AG04450 (cell line): ENCODE data around the gene RFPL2. TPM values are rescaled to one million over a fixed set of nuclear protein-coding genes. Genes with fewer than 3 reads are reported as not detected.
A peak's percentile ranks its signal among the peaks of the same experiment; 100 is the strongest.
"Not testable (repeated sequence)": the region's sequence is repeated elsewhere in the genome, so short reads cannot be mapped to it uniquely, and the experiment has no call there.

Experiments used
- CTCF ChIA-PET: fragments of 300-600, 350-600 bp; formaldehyde crosslinking; extraction: SDS; loops from one replicate; lab custom pipeline; 2022; ENCODE audit warnings: antibody characterized with exemption, inconsistent platforms; lab: Charles Lee
- POLR2A ChIA-PET: fragments of 350-600 bp; formaldehyde crosslinking; extraction: SDS; loops from one replicate; lab custom pipeline; 2021; ENCODE audit warnings: antibody characterized with exemption, inconsistent platforms; lab: Yijun Ruan, JAX
- DNase-seq: peaks from one replicate; pipeline ENCODE4 v3.0.0-alpha.2; 2011; ENCODE audit warnings: low read depth, low spot score
- H3K27ac ChIP-seq: one replicate; pipeline ENCODE4 v1.5.1; 2012; ENCODE audit warnings: low read depth, low read length, control low read depth
- H3K27me3 ChIP-seq: one replicate; pipeline ENCODE4 v1.6.0; 2012; ENCODE audit warnings: low read length; ENCODE audit not compliant: control insufficient read depth, insufficient read depth
- H3K4me3 ChIP-seq: 2 replicates; pipeline ENCODE4 v1.5.1; 2011; ENCODE audit warnings: mild to moderate bottlenecking, low read depth, low read length, control low read depth
- H3K9me3 ChIP-seq: 2 replicates; pipeline ENCODE4 v1.5.1; 2012; ENCODE audit warnings: low read length; ENCODE audit not compliant: control insufficient read depth, insufficient read depth
- CTCF ChIP-seq: IDR thresholded peaks from 2 replicates; pipeline ENCODE4 v1.5.1; 2011; ENCODE audit warnings: low read depth, low read length, control low read depth, inconsistent platforms
- polyA plus RNA-seq: library from polyadenylated mRNA; depleted of rRNA; stranded (reverse); fragments of >200 nt; gene quantifications from 2 replicates; pipeline ENCODE4 v1.2.3, GENCODE V29; 2011

Gene RFPL2
- polyA plus RNA-seq, 1 experiment: not detected

- no peaks in the 10 kb centered on the region for H3K27me3 ChIP-seq
- no peak overlapping the region for H3K27ac ChIP-seq
- peaks cover 8% of the 10 kb centered on the region; the same call in 1 of the 2 replicates for H3K9me3 ChIP-seq
- POLR2A ChIA-PET: no interaction called here
- no peak overlapping the region for H3K4me3 ChIP-seq
- TF ChIP-seq CTCF: peak; percentile 37
- CTCF ChIA-PET: interaction anchor here (0.6 to 1.1 kb wide), 5 partner anchors 9 to 267 kb away, joined by 3 read pairs; no protein-coding TSS in a partner anchor
- DNase-seq: no peak
Observed at GRCh38 chr22:32202539-32203180, 2.2 kb downstream of the RFPL2 start.

GRCh38 chr22:32202161-32202538, 2.7 kb downstream of the RFPL2 start:
- Histone ChIP-seq H3K27ac (no peak overlapping the region), H3K9me3 (peaks cover 8% of the 10 kb centered on the region; the same call in 1 of the 2 replicates), H3K27me3 (no peaks in the 10 kb centered on the region), H3K4me3 (no peak overlapping the region)
- ChIA-PET POLR2A (no interaction called here), CTCF (interaction anchor here (0.6 to 1.1 kb wide), 5 partner anchors 9 to 267 kb away, joined by 3 read pairs; no protein-coding TSS in a partner anchor)
- no peak for TF ChIP-seq CTCF
- no peak for DNase-seq

- H3K27me3 ChIP-seq: no peaks in the 10 kb centered on the region
- no peak for TF ChIP-seq CTCF
- DNase-seq: no peak
- H3K9me3 ChIP-seq: peaks cover 8% of the 10 kb centered on the region; the same call in 1 of the 2 replicates
- POLR2A ChIA-PET: no interaction called here
- H3K4me3 ChIP-seq: no peak overlapping the region
- no peak overlapping the region for H3K27ac ChIP-seq
- CTCF ChIA-PET: no interaction called here
Observed at GRCh38 chr22:32200752-32201151, 4.1 kb downstream of the RFPL2 start.

- ChIA-PET CTCF (no interaction called here), POLR2A (no interaction called here)
- TF ChIP-seq CTCF: no peak
- no peaks in the 10 kb centered on the region for H3K27me3 ChIP-seq
- H3K9me3 ChIP-seq: peaks cover 6% of the 10 kb centered on the region; the same call in 1 of the 2 replicates
- no peak for DNase-seq
- H3K4me3 ChIP-seq: no peak overlapping the region
- H3K27ac ChIP-seq: no peak overlapping the region
Observed at GRCh38 chr22:32199961-32200360, 4.9 kb downstream of the RFPL2 start.

GRCh38 chr22:32199341-32199740, 5.5 kb downstream of the RFPL2 start:
- ChIA-PET CTCF (interaction anchor here (0.9 kb wide), 1 partner anchor 8 kb away, joined by 3 read pairs; no protein-coding TSS in a partner anchor), POLR2A (no interaction called here)
- no peaks in the 10 kb centered on the region for H3K27me3 ChIP-seq
- no peak for TF ChIP-seq CTCF
- no peak overlapping the region for H3K4me3 ChIP-seq
- H3K9me3 ChIP-seq: peaks cover 3% of the 10 kb centered on the region; the same call in 1 of the 2 replicates
- H3K27ac ChIP-seq: no peak overlapping the region
- DNase-seq: no peak

- H3K27me3 ChIP-seq, CTCF ChIA-PET, DNase-seq, H3K27ac ChIP-seq, H3K9me3 ChIP-seq, H3K4me3 ChIP-seq, POLR2A ChIA-PET: not testable (repeated sequence)
Observed at GRCh38 chr22:32197553-32198226, 7.2 kb downstream of the RFPL2 start.

- POLR2A ChIA-PET, H3K4me3 ChIP-seq, H3K27me3 ChIP-seq, CTCF ChIA-PET, H3K27ac ChIP-seq, H3K9me3 ChIP-seq, DNase-seq: not testable (repeated sequence)
Observed at GRCh38 chr22:32195900-32196299, 9.0 kb downstream of the RFPL2 start.
